Measurements from ENCODE around the gene RTN4R.

DNA sequence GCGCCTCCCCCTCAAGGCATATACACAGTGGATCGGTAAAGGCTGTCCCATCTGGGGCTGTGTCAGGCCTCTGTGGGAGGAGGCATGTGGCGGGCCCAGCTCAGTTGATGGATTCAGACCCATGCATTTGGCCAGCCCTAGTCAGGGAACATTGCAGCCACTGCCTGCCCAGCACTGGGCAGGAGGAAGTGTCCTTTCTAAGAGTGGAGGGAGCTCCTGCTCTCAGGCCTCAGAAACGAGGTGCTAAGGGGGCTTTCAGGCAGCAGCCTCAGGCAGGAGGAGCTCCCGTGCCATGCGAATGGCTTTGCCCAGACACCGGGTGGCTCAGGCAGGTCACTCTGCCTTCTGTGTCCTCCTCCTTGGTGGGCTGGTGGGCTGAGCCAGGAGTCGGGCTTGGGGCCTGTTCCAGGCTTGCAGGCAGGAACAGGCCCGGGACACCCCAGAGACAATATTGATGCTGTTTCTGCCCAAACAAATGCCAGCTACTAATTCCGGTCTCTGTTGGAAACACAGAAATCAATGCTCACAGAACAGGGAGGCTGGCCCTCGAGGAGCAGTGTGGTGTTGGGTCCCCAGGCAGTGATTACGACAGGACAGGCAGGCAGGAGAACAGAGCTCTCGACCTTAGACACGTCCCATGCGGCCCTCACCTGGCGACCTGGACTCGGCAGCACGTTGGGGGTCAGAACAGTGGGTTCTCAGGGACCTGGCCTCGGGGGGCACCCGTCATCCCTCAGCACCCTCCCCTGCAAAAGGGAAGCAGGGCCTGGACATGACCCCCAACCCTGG lies 75.0 kb downstream of the RTN4R start:
- TF ChIP-seq CTCF (IDR thresholded peaks at IDR 0.05; ENCODE audit: low read depth, low read length) (no peak), POLR2A (IDR thresholded peaks at IDR 0.05; ENCODE audit: extremely low read depth, insufficient read length) (no peak), MAX (IDR thresholded peaks at IDR 0.05; ENCODE audit: low read depth, low read length) (no peak)

All from NB4 (cell line).